ENCODE measurements around the gene FUBP3. TPM values are rescaled to one million over a fixed set of nuclear protein-coding genes. Genes with fewer than 3 reads are reported as not detected.

The FUBP3 gene
- polyA plus RNA-seq, 1 donor from 2014 or later, result 29.3 TPM

DNA sequence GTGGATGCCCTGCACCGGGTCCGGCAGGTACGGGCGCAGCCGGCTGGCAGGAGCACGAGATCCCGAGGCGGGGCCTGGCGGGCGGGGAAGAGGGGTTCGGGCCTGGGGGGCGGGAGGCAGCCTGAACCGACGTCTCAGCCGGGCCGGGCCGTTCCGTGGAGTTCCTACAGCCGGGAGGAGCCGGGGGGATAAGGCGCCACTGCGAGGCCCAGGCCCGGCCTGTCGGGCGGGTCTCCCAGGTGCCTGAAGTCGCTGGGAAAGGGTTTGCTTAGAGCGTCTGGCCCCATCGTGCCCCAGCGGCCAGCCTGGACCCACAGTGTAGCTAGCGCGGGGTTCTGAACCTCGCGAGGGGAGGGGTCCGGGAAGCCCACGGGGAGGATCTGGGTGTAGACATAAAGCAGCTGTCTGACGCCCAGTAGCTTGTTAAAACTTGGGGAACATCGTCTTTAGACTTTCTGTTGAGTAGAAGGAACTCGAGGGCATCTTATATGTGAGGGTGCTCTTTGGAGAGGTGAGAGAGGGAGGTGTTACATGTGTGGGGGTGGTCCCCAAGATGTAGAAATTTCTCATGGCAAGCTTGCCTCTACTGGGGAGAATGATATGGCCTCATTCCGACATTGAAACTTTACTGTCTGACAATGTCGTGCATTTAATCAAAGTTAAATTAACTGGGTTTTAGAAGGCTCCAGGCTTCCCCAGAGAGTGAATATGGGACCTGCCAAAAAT lies 524 bp downstream of the FUBP3 start:
- Mint-ChIP-seq H3K27ac (peak overlapping the region; percentile 66 to 81 (median 76)), H3K36me3 (no peaks in the 10 kb centered on the region), H3K4me3 (peak overlapping the region; percentile 88 to 98 (median 96)), H3K27me3 (no peaks in the 10 kb centered on the region), H3K4me1 (peaks cover 21 to 33% (median 24%) of the 10 kb centered on the region in 3 donors), H3K9me3 (no peaks in the 10 kb centered on the region)

DNA sequence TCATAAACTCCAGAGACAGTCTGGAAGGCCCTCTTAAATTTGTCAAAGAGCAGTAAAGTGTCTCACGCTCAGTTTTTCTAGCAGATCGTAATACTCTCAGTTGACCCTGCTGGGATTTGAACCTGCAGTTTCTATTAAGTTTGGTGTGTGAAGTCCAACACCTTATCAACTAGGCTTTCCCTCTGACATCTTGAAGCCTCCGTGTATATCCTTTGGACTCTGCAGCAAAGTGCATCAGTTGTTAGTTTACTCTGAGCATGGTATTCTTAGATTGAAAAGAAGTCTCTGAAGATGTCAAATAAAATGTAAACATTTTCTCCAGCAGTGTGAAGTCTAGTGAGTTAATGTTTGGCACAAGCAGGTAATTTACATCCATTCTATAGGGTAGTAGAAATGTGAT lies 2.4 kb downstream of the FUBP3 start:
- peaks cover 24 to 40% (median 33%) of the 10 kb centered on the region in 3 donors for H3K4me1 Mint-ChIP-seq
- H3K9me3 Mint-ChIP-seq, result no peaks in the 10 kb centered on the region
- H3K27ac Mint-ChIP-seq, result peak overlapping the region in 1 of 3 donors; percentile 55
- no peaks in the 10 kb centered on the region for H3K27me3 Mint-ChIP-seq
- H3K4me3 Mint-ChIP-seq, result peak overlapping the region in 1 of 4 donors; percentile 97
- no peaks in the 10 kb centered on the region for H3K36me3 Mint-ChIP-seq

DNA sequence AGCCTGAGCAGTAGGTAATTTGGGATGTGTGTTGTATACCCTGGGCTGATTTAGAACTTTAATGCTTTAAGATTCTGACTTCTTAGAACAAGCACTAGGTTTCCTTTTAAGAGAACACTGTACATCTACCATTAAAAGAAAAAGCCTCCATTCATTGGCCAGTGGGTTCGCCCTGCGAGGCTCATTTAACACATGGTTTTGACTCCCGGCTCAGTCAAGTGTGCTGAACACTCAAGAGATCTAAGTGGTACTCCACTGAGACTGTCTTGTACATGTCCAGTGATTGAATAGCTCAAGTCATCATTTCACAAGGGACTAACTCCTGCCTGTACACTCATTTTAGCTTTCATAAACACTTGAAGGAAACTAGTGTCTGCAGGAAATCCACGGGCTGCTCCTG lies 3.9 kb downstream of the FUBP3 start:
- Mint-ChIP-seq H3K4me3 (peak overlapping the region in 1 of 4 donors; percentile 60), H3K4me1 (peaks cover 23 to 40% (median 32%) of the 10 kb centered on the region in 3 donors), H3K36me3 (no peaks in the 10 kb centered on the region), H3K27ac (no peak overlapping the region), H3K9me3 (no peaks in the 10 kb centered on the region), H3K27me3 (no peaks in the 10 kb centered on the region)

DNA sequence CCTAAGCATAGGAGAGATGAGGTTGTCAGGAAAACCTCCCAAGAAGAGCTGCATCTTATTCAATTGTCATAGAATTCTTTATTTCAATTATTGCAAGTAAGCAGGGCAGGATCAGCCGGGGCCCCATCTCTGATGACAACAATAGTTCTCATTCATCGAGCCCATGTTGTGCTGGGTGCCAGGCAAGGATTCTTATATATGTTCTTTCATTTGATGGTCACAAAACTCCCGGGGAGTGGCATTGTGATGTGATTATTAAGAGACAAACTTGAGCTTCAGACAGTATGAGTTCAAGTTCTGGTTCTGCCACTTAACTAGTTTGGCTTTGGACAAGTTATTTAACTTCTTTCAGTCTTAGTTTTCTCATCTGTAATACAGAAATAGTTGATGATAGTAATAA lies 8.5 kb downstream of the FUBP3 start:
- Mint-ChIP-seq H3K27me3 (no peaks in the 10 kb centered on the region), H3K36me3 (no peaks in the 10 kb centered on the region), H3K27ac (no peak overlapping the region), H3K4me3 (no peak overlapping the region), H3K9me3 (no peaks in the 10 kb centered on the region), H3K4me1 (peaks cover 6 to 21% (median 19%) of the 10 kb centered on the region in 3 donors)

DNA sequence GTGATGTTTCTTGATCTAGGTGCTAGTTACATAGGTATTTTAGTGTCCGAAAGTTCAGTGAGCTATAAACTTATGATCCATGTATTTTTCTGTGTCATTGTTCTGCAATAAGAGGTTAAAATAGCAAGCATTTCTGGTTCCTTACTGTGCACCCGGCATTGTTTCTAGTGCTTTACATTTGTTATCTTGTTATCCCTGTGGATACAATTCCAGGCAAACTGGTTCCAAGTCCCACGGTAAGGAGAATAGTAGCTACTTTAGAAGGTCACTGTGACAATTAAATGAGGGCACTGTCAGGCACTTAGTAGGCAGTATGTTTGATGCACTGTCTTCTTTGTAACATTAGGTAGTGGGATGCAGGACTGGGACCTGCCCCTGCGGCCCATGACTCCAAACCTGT lies 9.0 kb downstream of the FUBP3 start:
- H3K27me3 Mint-ChIP-seq, result no peaks in the 10 kb centered on the region
- H3K4me3 Mint-ChIP-seq, result no peak overlapping the region
- no peak overlapping the region for H3K27ac Mint-ChIP-seq
- no peaks in the 10 kb centered on the region for H3K9me3 Mint-ChIP-seq
- H3K4me1 Mint-ChIP-seq, result peaks cover 6 to 19% (median 18%) of the 10 kb centered on the region in 3 donors
- H3K36me3 Mint-ChIP-seq, result no peaks in the 10 kb centered on the region

DNA sequence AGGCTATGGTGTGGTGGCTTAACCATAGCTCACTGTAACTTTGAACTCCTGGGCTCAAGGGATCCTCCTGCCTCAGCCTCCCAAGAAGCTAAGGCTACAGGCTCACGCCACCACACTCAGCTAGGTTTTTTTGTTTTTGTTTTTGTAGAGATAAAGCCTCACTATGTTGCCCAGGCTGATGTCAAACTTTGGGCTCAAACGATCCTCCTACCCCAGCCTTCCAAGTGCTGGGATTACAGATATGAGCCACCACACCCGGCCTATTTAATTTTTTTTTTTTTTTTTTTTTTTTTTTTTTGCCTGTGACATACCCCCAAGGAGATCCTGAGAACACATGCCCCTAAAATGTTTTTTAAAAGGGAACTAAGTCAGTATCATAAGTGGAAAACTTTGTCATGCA lies 10.4 kb downstream of the FUBP3 start:
- Mint-ChIP-seq H3K4me1 (peaks cover 6 to 19% (median 18%) of the 10 kb centered on the region in 3 donors), H3K4me3 (no peak overlapping the region), H3K36me3 (no peaks in the 10 kb centered on the region), H3K27me3 (no peaks in the 10 kb centered on the region), H3K9me3 (no peaks in the 10 kb centered on the region), H3K27ac (no peak overlapping the region)

DNA sequence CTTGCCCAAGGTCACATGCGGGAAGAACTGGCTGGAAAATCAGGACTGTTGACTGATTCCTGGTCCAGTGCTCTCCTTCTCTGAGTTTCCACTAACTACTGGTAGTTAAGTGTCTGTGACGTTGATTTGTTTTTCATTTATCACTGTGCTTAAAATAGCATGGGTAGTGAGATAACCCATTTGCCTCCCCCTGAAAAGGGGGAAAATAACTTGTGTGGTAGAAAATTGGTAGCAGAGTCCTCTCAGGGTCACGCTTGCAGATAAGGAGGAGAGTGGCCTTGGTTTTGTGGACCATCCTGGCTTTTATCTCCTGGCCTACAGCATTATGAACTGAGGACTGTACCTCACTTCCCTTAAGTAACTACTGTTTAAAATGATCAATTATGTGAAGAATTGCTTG lies 10.9 kb downstream of the FUBP3 start:
- Mint-ChIP-seq H3K4me1 (peaks cover 4 to 15% (median 15%) of the 10 kb centered on the region in 3 donors), H3K27me3 (no peaks in the 10 kb centered on the region), H3K36me3 (no peaks in the 10 kb centered on the region), H3K27ac (no peak overlapping the region), H3K9me3 (no peaks in the 10 kb centered on the region), H3K4me3 (no peak overlapping the region)

DNA sequence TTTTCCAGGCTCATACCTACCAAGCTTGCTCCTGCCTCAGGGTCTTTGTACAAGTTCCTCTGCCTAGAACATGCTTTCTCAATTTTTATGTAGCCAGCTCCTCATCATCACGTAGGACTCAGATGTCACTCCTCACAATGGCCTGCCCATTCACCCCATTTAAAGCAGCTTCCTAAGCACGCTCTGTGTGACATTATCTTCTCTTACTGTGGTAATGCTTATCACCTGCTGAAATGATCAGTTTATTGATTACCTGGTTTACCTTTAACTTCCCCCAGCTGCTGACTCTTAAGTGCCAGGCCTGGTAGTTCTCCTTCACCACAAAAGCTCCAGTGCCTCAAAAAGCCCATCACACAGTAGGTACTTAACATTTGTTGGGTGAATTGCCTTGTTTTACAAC lies 13.6 kb downstream of the FUBP3 start:
- H3K36me3 Mint-ChIP-seq, result peaks cover 4% of the 10 kb centered on the region
- no peaks in the 10 kb centered on the region for H3K27me3 Mint-ChIP-seq
- no peak overlapping the region for H3K27ac Mint-ChIP-seq
- peaks cover 3 to 11% (median 5%) of the 10 kb centered on the region in 3 donors for H3K4me1 Mint-ChIP-seq
- no peak overlapping the region for H3K4me3 Mint-ChIP-seq
- no peaks in the 10 kb centered on the region for H3K9me3 Mint-ChIP-seq

DNA sequence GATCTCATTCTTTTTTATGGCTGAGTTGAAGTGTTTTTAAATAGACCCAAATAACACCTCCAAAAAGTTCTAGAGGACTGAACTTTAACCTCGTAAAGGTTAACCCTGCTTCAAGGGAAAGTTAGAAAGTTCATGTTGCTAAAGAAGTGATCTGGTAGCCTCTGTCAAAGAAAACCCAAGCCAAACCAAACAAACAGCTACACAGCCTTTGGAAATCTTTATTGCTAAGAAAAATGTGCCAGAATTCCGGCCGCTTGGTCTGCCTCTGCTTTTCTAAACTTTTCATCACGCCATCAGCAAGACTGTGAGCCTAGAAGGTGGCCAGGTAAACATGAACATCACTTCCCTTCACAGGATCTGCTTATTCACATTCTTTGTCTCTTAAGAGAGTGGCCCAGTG lies 17.9 kb downstream of the FUBP3 start:
- H3K4me3 Mint-ChIP-seq, result no peak overlapping the region
- H3K27me3 Mint-ChIP-seq, result no peaks in the 10 kb centered on the region
- no peak overlapping the region for H3K27ac Mint-ChIP-seq
- H3K36me3 Mint-ChIP-seq, result peaks cover 9% of the 10 kb centered on the region
- peaks cover 0 to 6% (median 0%) of the 10 kb centered on the region in 3 donors for H3K4me1 Mint-ChIP-seq
- no peaks in the 10 kb centered on the region for H3K9me3 Mint-ChIP-seq

DNA sequence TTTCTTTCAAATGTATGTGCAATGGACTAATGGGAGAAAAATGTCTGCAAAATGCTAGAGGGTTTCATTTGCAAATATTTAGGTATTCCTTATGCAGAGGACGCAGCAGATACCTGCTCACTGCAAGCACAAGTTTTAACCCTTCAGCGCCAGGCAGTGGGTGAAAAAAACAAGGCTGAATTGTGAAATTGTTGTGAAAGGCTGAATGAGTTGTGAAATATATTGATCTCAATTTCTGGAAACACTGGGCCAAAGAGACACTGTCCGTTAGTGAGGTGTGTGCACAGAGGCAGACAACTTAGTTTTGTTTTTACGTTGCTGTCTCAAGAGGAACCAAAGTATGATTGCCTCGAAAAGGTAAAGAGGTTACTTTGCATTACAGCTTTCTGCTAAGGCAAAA lies 18.8 kb downstream of the FUBP3 start:
- Mint-ChIP-seq H3K27me3 (no peaks in the 10 kb centered on the region), H3K9me3 (no peaks in the 10 kb centered on the region), H3K4me3 (no peak overlapping the region), H3K4me1 (peaks cover 0 to 2% (median 0%) of the 10 kb centered on the region in 3 donors), H3K27ac (no peak overlapping the region), H3K36me3 (peaks cover 9% of the 10 kb centered on the region)

DNA sequence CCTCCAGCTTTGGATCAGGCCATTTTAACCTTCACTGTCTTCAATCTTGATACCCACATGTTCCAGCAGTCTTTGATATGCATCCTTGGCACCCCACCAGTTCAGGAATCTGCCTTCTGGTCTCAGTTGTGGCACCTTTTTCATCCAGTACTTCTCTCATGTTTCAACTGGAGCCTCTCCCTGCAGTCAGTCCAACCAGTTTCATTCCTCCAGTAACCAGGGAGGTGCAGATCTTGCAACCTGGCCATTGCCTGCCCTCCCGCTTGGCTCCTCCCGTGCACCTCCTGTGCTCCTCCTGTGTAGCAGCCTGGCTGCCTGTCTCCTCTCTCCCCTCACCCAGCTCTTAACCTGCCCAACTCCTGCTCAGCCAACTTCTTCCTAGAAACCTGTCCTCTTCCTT lies 20.2 kb downstream of the FUBP3 start:
- H3K27ac Mint-ChIP-seq, result peak overlapping the region in 1 of 3 donors; percentile 62
- no peaks in the 10 kb centered on the region for H3K27me3 Mint-ChIP-seq
- peaks cover 9% of the 10 kb centered on the region for H3K36me3 Mint-ChIP-seq
- H3K4me1 Mint-ChIP-seq, result peaks cover 0 to 2% (median 0%) of the 10 kb centered on the region in 3 donors
- no peaks in the 10 kb centered on the region for H3K9me3 Mint-ChIP-seq
- no peak overlapping the region for H3K4me3 Mint-ChIP-seq

DNA sequence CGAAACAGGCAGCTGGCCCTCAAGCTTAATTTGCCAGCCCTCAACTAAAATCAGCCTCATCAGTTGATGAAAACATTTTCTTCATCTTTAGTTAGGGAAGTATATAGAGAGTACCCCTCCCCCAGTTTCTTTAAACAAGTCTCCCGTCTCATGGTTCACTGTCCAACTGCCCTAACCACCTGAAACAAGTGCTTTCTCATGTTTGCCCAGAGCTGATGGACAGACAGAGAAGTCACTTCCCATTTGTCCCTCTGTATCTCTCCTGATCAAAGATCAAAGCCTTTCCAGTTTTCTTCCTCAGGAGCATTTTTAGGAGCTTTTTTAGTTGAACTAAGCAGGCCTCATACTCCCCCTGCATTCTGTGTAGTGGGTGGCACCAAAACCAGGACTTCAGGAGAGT lies 21.7 kb downstream of the FUBP3 start:
- peaks cover 10% of the 10 kb centered on the region for H3K36me3 Mint-ChIP-seq
- H3K4me3 Mint-ChIP-seq, result no peak overlapping the region
- no peaks in the 10 kb centered on the region for H3K9me3 Mint-ChIP-seq
- H3K4me1 Mint-ChIP-seq, result peaks cover 0 to 8% (median under 1%) of the 10 kb centered on the region in 3 donors
- H3K27ac Mint-ChIP-seq, result no peak overlapping the region
- no peaks in the 10 kb centered on the region for H3K27me3 Mint-ChIP-seq

DNA sequence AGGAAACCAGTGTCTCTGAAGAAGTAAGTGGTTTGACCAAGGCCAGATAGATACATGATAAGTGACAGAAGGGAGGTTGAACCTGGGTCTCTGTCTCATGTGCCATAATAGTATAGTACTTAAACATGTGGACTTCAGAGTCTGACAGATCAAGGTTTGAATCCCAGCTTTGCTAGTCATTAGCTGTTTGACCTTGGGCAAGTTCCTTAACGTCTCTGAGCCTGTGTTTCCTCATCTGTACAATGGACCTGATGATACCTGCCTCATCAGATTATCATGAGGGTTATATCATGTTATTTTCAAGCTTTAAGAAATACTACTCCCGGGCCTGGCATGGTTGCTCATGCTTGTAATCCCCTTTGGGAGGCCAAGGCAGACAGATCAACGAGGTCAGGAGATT lies 24.9 kb downstream of the FUBP3 start:
- peaks cover 0 to 8% (median 1%) of the 10 kb centered on the region in 3 donors for H3K4me1 Mint-ChIP-seq
- H3K36me3 Mint-ChIP-seq, result peaks cover 13% of the 10 kb centered on the region
- no peaks in the 10 kb centered on the region for H3K27me3 Mint-ChIP-seq
- H3K9me3 Mint-ChIP-seq, result no peaks in the 10 kb centered on the region
- no peak overlapping the region for H3K27ac Mint-ChIP-seq
- H3K4me3 Mint-ChIP-seq, result no peak overlapping the region

DNA sequence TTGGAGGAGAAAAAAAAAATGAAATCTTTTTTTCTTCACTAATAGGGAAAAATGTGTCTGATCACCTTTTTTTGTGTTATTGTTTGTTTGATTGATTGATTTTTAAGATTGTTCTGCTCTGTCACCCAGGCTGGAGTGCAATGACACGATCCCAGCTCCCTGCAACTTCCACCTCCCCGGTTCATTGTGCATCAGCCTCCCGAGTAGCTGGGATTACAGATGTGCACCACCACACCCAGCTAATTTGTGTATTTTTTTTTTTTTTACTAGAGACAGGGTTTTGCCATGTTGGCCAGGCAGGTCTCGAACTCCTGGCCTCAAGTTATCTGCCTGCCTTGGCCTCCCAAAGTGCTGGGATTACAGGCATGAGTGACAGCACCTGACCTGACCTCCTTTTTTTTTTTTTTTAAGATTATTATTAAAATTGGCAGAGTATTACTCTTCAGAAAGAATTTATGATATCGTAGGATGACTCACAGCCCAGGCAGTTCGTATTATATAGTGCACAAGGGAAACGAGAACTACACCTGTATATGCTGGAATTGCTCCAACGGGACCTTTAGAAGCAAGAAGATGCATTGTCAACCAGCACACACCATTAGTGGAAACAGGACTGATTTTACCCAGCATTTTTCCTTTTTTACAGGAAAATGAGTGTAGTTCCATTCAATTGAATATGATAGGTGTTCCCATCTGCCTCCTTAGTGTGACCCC lies 27.7 kb downstream of the FUBP3 start:
- Mint-ChIP-seq H3K4me3 (no peak overlapping the region), H3K4me1 (peaks cover 0 to 6% (median 1%) of the 10 kb centered on the region in 3 donors), H3K36me3 (peaks cover 9% of the 10 kb centered on the region), H3K9me3 (no peaks in the 10 kb centered on the region), H3K27ac (no peak overlapping the region), H3K27me3 (no peaks in the 10 kb centered on the region)

DNA sequence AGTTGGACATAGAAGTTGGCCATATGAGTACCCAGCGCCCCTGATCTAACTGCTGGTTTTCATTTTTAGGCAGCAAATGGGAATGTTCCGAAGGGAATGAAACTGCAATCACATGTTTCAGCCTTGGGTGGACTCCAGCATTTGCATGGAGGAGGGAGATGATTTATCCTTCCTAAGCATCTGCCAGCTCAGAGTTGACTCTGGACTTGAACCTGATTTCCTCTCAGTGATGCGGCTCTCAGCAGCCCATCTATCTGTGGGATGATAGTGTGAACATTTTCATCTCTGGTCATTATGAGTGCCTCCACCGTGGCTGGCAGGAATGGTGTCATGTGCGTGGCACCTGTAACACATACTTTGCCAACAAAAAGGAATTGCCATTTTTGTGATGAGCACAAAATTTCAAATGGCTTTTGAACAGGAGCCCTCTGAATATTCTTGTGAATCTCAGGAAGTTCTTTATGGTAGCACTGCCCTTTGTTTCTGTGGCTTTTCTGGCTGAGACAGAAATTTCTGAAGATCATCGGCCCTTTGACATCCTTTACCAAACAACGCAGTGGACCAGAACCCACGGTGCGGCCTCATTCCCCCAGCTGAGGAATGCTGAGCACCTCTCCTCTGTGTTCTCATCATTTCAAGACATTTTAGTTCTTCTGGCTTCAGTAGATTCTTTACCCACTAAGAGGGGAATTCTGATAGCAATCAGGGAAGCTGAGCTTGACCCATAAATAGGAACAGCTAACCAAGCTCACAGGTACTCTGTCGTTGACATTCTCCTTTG lies 28.5 kb downstream of the FUBP3 start:
- Mint-ChIP-seq H3K36me3 (peaks cover 9% of the 10 kb centered on the region), H3K27ac (no peak overlapping the region), H3K9me3 (no peaks in the 10 kb centered on the region), H3K4me1 (peaks cover 0 to 6% (median 1%) of the 10 kb centered on the region in 3 donors), H3K4me3 (no peak overlapping the region), H3K27me3 (no peaks in the 10 kb centered on the region)
